Measurements from ENCODE around the gene CLCN6.

Gene CLCN6

DNA sequence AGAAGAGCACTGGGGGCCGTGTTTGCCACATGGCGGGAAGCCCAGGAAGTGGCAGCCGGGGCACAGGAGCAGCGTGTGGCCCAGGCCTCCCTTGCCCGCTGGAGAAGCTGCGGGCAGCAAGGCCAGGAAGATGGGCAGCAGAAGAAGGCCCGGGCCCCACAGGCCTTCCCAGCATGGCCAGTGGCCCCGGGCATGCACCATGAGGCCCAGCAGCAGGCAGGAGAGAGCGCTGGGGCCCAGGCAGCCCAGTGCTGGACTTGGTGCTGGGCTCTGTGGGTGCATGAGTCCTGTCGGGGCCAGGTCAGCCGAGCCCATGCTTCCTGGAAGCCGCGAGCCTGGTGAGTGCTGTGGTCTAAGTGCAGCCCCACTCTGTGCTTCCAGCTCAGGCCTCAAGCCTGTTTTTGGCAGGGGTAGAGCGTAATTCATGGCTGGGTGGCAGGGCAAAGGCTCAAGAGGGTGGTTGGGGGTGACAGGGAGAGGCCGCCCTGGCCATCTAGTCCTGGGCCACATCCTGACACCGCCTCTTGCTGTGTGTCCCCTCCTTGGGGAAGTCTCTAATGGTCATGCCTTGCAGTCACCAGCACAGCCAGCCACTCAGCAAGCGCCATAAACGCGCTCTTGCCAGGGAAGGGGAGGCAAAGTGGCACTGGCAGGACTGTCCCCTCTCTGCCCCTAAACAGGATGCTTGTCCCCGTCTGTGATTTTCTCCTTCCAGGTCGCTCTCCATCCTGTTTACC, 21.6 kb upstream of the CLCN6 start:
- TF ChIP-seq TAF1 (IDR thresholded peaks at IDR 0.05; ENCODE audit: low read depth, low read length) = no peak
- TF ChIP-seq POLR2A (IDR thresholded peaks at IDR 0.05; ENCODE audit: low read depth, low read length) = no peak
- no peak for TF ChIP-seq PAX5 (IDR thresholded peaks at IDR 0.05; ENCODE audit: insufficient read depth, low read length, severe bottlenecking)
- no peak for TF ChIP-seq POU2F2 (IDR thresholded peaks at IDR 0.05; ENCODE audit: low read depth, low read length)
- no peak for TF ChIP-seq POLR2AphosphoS5 (IDR thresholded peaks at IDR 0.05; ENCODE audit: low read depth, low read length)
- TF ChIP-seq SPI1 (IDR thresholded peaks at IDR 0.05; ENCODE audit: low read depth, low read length) = no peak
- no peak for DNase-seq (ENCODE audit: insufficient read length, low spot score)
- FAIRE-seq = peak; percentile 9

DNA sequence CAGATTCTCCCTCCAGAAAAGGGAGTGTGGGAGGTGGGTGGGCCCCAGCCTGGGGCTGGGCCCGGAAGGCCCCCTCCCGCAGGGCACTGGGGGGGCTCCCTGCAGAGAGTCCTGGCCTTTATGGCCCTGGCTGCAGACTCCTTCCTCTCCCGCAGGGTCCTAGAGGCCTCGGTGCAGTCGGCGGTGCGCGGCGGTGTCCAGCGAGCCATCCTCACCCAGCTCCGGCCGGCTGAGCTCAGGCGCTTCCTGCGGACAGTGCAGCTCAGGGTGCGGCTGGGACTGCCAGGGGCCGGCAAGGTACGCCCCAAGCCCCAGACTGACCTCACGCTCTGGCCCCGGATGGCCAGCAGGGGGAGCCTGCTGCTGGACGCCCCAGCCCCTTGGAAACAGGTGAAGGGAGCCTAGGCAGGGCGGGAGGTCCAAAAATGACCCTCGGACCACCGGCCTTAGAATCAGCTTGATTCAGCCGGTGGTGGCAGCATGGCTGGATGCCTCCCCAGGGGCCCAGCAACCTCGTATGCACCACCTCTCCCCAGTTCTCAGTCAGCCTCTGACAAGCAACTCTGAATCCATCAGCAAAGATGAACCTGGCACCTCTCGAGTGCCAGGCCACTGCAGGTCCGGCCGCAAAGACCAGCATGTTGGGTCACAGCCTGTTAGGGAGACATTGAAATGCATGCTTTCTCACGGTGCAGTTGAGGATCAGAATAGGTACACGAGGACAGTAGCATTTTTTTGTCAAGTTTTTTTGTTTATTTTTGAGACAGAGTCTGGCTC, 20.8 kb upstream of the CLCN6 start:
- DNase-seq (ENCODE audit: insufficient read length, low spot score) (peak; percentile 77), FAIRE-seq (peak; percentile 84)
- no peak for TF ChIP-seq POU2F2 (IDR thresholded peaks at IDR 0.05; ENCODE audit: low read depth, low read length)
- TF ChIP-seq SPI1 (IDR thresholded peaks at IDR 0.05; ENCODE audit: low read depth, low read length) = no peak
- no peak for TF ChIP-seq PAX5 (IDR thresholded peaks at IDR 0.05; ENCODE audit: insufficient read depth, low read length, severe bottlenecking)
- no peak for TF ChIP-seq POLR2A (IDR thresholded peaks at IDR 0.05; ENCODE audit: low read depth, low read length)
- no peak for TF ChIP-seq POLR2AphosphoS5 (IDR thresholded peaks at IDR 0.05; ENCODE audit: low read depth, low read length)
- no peak for TF ChIP-seq TAF1 (IDR thresholded peaks at IDR 0.05; ENCODE audit: low read depth, low read length)

- FAIRE-seq (no peak), DNase-seq (ENCODE audit: insufficient read length, low spot score) (no peak)
- no peak for TF ChIP-seq POU2F2 (IDR thresholded peaks at IDR 0.05; ENCODE audit: low read depth, low read length)
- no peak for TF ChIP-seq POLR2A (IDR thresholded peaks at IDR 0.05; ENCODE audit: low read depth, low read length)
- no peak for TF ChIP-seq PAX5 (IDR thresholded peaks at IDR 0.05; ENCODE audit: insufficient read depth, low read length, severe bottlenecking)
- TF ChIP-seq SPI1 (IDR thresholded peaks at IDR 0.05; ENCODE audit: low read depth, low read length) = no peak
- no peak for TF ChIP-seq TAF1 (IDR thresholded peaks at IDR 0.05; ENCODE audit: low read depth, low read length)
- no peak for TF ChIP-seq POLR2AphosphoS5 (IDR thresholded peaks at IDR 0.05; ENCODE audit: low read depth, low read length)
Observed at GRCh38 chr1:11786168-11786567, 19.8 kb upstream of the CLCN6 start.

DNA sequence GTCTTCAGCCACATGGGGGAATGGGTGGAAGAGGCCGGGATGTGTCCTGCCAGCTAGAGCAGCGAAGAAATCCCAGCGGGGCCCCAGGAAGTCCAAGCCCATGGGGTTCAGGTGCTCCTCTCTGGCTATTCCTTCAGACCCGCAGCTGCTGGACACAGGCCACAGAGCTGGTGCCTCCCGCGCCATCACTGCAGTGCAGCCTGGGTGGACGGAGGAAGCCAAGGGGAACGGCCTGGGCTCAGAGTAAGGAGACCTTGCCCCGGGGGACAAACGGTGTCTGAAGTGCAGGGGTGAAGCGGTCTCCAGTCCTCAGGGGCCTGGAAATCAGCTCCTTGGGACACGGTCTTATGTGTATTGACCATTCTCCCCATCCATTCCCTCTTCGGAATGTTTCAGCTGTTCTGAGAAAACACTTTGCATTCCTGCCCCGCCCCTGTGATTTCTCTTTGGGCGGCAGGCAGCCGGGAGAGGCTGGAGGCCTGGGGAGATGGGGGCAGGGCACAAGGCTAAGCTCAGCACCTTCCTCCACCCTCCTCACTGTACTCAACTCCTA, 18.7 kb upstream of the CLCN6 start:
- no peak for FAIRE-seq
- TF ChIP-seq PAX5 (IDR thresholded peaks at IDR 0.05; ENCODE audit: insufficient read depth, low read length, severe bottlenecking) (no peak), SPI1 (IDR thresholded peaks at IDR 0.05; ENCODE audit: low read depth, low read length) (no peak), POLR2A (IDR thresholded peaks at IDR 0.05; ENCODE audit: low read depth, low read length) (no peak), POU2F2 (IDR thresholded peaks at IDR 0.05; ENCODE audit: low read depth, low read length) (no peak), POLR2AphosphoS5 (IDR thresholded peaks at IDR 0.05; ENCODE audit: low read depth, low read length) (no peak)
- DNase-seq (ENCODE audit: insufficient read length, low spot score) = no peak

GRCh38 chr1:11787804-11788436, 18.1 kb upstream of the CLCN6 start:
- no peak for DNase-seq (ENCODE audit: insufficient read length, low spot score)
- TF ChIP-seq PAX5 (IDR thresholded peaks at IDR 0.05; ENCODE audit: insufficient read depth, low read length, severe bottlenecking) = no peak
- no peak for TF ChIP-seq TAF1 (IDR thresholded peaks at IDR 0.05; ENCODE audit: low read depth, low read length)
- TF ChIP-seq SPI1 (IDR thresholded peaks at IDR 0.05; ENCODE audit: low read depth, low read length) = no peak
- TF ChIP-seq POLR2AphosphoS5 (IDR thresholded peaks at IDR 0.05; ENCODE audit: low read depth, low read length) = no peak
- TF ChIP-seq POLR2A (IDR thresholded peaks at IDR 0.05; ENCODE audit: low read depth, low read length) = no peak
- TF ChIP-seq POU2F2 (IDR thresholded peaks at IDR 0.05; ENCODE audit: low read depth, low read length) = no peak
- FAIRE-seq = no peak

- FAIRE-seq = no peak
- no peak for TF ChIP-seq SPI1 (IDR thresholded peaks at IDR 0.05; ENCODE audit: low read depth, low read length)
- TF ChIP-seq POLR2A (IDR thresholded peaks at IDR 0.05; ENCODE audit: low read depth, low read length) = no peak
- no peak for TF ChIP-seq POU2F2 (IDR thresholded peaks at IDR 0.05; ENCODE audit: low read depth, low read length)
- no peak for TF ChIP-seq PAX5 (IDR thresholded peaks at IDR 0.05; ENCODE audit: insufficient read depth, low read length, severe bottlenecking)
- no peak for TF ChIP-seq TAF1 (IDR thresholded peaks at IDR 0.05; ENCODE audit: low read depth, low read length)
- TF ChIP-seq POLR2AphosphoS5 (IDR thresholded peaks at IDR 0.05; ENCODE audit: low read depth, low read length) = no peak
- no peak for DNase-seq (ENCODE audit: insufficient read length, low spot score)
Observed at GRCh38 chr1:11788549-11789053, 17.4 kb upstream of the CLCN6 start.

DNA sequence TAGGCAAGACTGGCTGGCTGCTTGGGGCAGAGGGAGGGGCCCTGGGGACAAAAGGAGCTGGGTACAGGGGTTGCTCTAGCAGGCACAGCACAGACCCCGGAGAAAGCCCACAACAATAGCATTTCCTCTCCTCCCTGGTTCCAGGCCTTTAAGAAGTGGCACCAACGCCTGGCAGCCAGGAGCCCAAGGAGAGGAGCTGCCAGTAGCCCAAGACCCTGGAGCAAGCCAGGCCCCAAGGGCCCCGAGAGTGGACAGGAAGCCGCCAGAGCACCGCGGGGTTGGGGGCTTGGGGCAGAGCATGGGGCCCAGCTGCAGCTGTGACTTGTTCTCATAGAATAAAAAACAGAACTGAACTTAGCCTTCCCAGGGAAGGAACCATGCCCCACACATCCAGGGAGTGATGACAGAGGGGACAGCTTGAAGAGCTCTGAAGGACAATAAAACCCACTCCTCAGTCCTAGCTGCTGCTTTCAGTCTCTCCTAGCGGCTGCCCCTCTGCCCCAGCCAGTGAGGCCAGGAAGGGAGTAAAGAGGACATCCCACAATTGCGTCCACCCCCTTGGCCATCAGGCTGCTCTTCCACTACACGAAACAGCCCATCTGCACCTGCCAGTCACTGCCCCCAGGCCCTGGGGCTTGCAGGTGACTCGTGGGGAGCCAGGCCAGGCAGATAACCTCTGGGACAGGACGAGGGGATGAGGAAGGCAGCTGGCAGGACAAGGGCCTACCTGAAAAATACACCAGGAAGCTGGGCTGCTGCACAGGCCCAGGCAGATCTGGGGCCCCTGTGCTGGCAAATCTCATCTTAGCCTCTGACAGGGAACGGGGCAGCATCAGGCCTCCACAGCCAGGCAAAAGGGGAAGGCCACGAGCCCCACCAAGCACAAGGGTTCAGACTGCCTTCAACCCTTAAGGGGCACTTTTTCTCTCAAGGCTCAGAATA, 16.6 kb upstream of the CLCN6 start:
- no peak for FAIRE-seq
- TF ChIP-seq TAF1 (IDR thresholded peaks at IDR 0.05; ENCODE audit: low read depth, low read length) = no peak
- no peak for TF ChIP-seq SPI1 (IDR thresholded peaks at IDR 0.05; ENCODE audit: low read depth, low read length)
- TF ChIP-seq POU2F2 (IDR thresholded peaks at IDR 0.05; ENCODE audit: low read depth, low read length) = no peak
- TF ChIP-seq POLR2AphosphoS5 (IDR thresholded peaks at IDR 0.05; ENCODE audit: low read depth, low read length) = no peak
- no peak for TF ChIP-seq PAX5 (IDR thresholded peaks at IDR 0.05; ENCODE audit: insufficient read depth, low read length, severe bottlenecking)
- TF ChIP-seq POLR2A (IDR thresholded peaks at IDR 0.05; ENCODE audit: low read depth, low read length) = no peak
- no peak for DNase-seq (ENCODE audit: insufficient read length, low spot score)
